ENCODE data around the gene AP2A2.
"Not testable (repeated sequence)": the region's sequence is repeated elsewhere in the genome, so short reads cannot be mapped to it uniquely, and the experiment has no call there.

Gene AP2A2

GRCh38 chr11:959027-959426 lies 33.4 kb downstream of the AP2A2 start:
- no peak for DNase-seq (ENCODE audit: low read depth)
- no peak for TF ChIP-seq CTCF (IDR thresholded peaks at IDR 0.05; ENCODE audit: low read depth, low read length, missing control alignments)

GRCh38 chr11:959608-960007 lies 33.9 kb downstream of the AP2A2 start:
- H3K4me3 ChIP-seq (ENCODE audit: low read depth, low read length): no peak overlapping the region
- DNase-seq (ENCODE audit: low read depth): no peak
- no peak for TF ChIP-seq CTCF (IDR thresholded peaks at IDR 0.05; ENCODE audit: low read depth, low read length, missing control alignments)

More at GRCh38 chr11:959027-959426, 33.4 kb downstream of the AP2A2 start:
- no peak overlapping the region for H3K4me3 ChIP-seq (ENCODE audit: low read depth, low read length)

- not testable (repeated sequence) for DNase-seq (ENCODE audit: low read depth); H3K4me3 ChIP-seq (ENCODE audit: low read depth, low read length)
Observed at GRCh38 chr11:961310-961920, 35.7 kb downstream of the AP2A2 start.

- no peak overlapping the region for H3K4me3 ChIP-seq (ENCODE audit: low read depth, low read length)
- no peak for DNase-seq (ENCODE audit: low read depth)
- no peak for TF ChIP-seq CTCF (IDR thresholded peaks at IDR 0.05; ENCODE audit: low read depth, low read length, missing control alignments)
Observed at GRCh38 chr11:961921-962320, 36.3 kb downstream of the AP2A2 start.

- no peak for TF ChIP-seq CTCF (IDR thresholded peaks at IDR 0.05; ENCODE audit: low read depth, low read length, missing control alignments)
- no peak for DNase-seq (ENCODE audit: low read depth)
- no peak overlapping the region for H3K4me3 ChIP-seq (ENCODE audit: low read depth, low read length)
Observed at GRCh38 chr11:962688-963087, 37.0 kb downstream of the AP2A2 start.

GRCh38 chr11:963852-964251 lies 38.2 kb downstream of the AP2A2 start:
- no peak for TF ChIP-seq CTCF (IDR thresholded peaks at IDR 0.05; ENCODE audit: low read depth, low read length, missing control alignments)
- H3K4me3 ChIP-seq (ENCODE audit: low read depth, low read length): no peak overlapping the region
- DNase-seq (ENCODE audit: low read depth): no peak

GRCh38 chr11:965206-965775 lies 39.6 kb downstream of the AP2A2 start:
- DNase-seq (ENCODE audit: low read depth): no peak

More at GRCh38 chr11:965206-965775, 39.6 kb downstream of the AP2A2 start:
- H3K4me3 ChIP-seq (ENCODE audit: low read depth, low read length): no peak overlapping the region
- no peak for TF ChIP-seq CTCF (IDR thresholded peaks at IDR 0.05; ENCODE audit: low read depth, low read length, missing control alignments)
